ENCODE results near the gene MAP2K5.

DNA sequence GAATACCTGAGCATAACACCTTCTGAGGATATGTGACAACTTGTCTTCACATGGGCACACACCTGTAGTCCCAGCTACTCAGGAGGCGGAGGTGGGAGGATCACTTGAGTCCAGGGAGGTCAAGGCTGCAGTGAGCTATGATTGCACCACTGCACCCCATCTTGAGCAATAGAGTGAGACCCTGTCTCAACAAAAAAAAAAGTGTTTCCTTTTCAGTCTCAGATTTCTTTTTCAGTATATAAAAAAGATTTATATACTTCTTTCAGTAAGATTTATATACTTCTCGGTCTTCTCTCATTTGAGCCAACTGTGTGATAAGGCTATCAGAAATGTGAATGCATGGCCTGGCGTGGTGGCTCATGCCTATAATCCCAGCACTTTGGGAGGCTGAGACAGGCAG lies 197.9 kb downstream of the MAP2K5 start:
- TF ChIP-seq, protein P1, sequence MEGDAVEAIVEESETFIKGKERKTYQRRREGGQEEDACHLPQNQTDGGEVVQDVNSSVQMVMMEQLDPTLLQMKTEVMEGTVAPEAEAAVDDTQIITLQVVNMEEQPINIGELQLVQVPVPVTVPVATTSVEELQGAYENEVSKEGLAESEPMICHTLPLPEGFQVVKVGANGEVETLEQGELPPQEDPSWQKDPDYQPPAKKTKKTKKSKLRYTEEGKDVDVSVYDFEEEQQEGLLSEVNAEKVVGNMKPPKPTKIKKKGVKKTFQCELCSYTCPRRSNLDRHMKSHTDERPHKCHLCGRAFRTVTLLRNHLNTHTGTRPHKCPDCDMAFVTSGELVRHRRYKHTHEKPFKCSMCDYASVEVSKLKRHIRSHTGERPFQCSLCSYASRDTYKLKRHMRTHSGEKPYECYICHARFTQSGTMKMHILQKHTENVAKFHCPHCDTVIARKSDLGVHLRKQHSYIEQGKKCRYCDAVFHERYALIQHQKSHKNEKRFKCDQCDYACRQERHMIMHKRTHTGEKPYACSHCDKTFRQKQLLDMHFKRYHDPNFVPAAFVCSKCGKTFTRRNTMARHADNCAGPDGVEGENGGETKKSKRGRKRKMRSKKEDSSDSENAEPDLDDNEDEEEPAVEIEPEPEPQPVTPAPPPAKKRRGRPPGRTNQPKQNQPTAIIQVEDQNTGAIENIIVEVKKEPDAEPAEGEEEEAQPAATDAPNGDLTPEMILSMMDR (IDR thresholded peaks at IDR 0.05), result no peak
- TF ChIP-seq MAZ (IDR thresholded peaks at IDR 0.05; ENCODE audit: borderline replicate concordance, low read depth, low read length) (no peak), KDM5A (IDR thresholded peaks at IDR 0.05) (no peak), POLR2A (IDR thresholded peaks at IDR 0.05; ENCODE audit: low read length) (no peak), HOXB13 (CRISPR knock-in tag; IDR thresholded peaks at IDR 0.05; ENCODE audit: low read depth) (no peak), MYC (IDR thresholded peaks at IDR 0.05; ENCODE audit: borderline replicate concordance, low read length) (no peak), POLR2AphosphoS2 (conservative IDR thresholded peaks at IDR 0.05; ENCODE audit: low read length) (no peak), JUN (IDR thresholded peaks at IDR 0.05) (no peak), CHD2 (IDR thresholded peaks at IDR 0.05; ENCODE audit: low read length, partially characterized antibody) (no peak)
- TF ChIP-seq, protein P2, sequence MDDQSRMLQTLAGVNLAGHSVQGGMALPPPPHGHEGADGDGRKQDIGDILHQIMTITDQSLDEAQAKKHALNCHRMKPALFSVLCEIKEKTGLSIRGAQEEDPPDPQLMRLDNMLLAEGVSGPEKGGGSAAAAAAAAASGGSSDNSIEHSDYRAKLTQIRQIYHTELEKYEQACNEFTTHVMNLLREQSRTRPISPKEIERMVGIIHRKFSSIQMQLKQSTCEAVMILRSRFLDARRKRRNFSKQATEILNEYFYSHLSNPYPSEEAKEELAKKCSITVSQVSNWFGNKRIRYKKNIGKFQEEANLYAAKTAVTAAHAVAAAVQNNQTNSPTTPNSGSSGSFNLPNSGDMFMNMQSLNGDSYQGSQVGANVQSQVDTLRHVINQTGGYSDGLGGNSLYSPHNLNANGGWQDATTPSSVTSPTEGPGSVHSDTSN (IDR thresholded peaks at IDR 0.05), result no peak
- TF ChIP-seq, protein P3, sequence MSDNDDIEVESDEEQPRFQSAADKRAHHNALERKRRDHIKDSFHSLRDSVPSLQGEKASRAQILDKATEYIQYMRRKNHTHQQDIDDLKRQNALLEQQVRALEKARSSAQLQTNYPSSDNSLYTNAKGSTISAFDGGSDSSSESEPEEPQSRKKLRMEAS (IDR thresholded peaks at IDR 0.05), result no peak
- TF ChIP-seq, protein P4, sequence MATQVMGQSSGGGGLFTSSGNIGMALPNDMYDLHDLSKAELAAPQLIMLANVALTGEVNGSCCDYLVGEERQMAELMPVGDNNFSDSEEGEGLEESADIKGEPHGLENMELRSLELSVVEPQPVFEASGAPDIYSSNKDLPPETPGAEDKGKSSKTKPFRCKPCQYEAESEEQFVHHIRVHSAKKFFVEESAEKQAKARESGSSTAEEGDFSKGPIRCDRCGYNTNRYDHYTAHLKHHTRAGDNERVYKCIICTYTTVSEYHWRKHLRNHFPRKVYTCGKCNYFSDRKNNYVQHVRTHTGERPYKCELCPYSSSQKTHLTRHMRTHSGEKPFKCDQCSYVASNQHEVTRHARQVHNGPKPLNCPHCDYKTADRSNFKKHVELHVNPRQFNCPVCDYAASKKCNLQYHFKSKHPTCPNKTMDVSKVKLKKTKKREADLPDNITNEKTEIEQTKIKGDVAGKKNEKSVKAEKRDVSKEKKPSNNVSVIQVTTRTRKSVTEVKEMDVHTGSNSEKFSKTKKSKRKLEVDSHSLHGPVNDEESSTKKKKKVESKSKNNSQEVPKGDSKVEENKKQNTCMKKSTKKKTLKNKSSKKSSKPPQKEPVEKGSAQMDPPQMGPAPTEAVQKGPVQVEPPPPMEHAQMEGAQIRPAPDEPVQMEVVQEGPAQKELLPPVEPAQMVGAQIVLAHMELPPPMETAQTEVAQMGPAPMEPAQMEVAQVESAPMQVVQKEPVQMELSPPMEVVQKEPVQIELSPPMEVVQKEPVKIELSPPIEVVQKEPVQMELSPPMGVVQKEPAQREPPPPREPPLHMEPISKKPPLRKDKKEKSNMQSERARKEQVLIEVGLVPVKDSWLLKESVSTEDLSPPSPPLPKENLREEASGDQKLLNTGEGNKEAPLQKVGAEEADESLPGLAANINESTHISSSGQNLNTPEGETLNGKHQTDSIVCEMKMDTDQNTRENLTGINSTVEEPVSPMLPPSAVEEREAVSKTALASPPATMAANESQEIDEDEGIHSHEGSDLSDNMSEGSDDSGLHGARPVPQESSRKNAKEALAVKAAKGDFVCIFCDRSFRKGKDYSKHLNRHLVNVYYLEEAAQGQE (IDR thresholded peaks at IDR 0.05), result no peak
